ENCODE measurements around the gene HAPLN2.

HAPLN2 gene

DNA sequence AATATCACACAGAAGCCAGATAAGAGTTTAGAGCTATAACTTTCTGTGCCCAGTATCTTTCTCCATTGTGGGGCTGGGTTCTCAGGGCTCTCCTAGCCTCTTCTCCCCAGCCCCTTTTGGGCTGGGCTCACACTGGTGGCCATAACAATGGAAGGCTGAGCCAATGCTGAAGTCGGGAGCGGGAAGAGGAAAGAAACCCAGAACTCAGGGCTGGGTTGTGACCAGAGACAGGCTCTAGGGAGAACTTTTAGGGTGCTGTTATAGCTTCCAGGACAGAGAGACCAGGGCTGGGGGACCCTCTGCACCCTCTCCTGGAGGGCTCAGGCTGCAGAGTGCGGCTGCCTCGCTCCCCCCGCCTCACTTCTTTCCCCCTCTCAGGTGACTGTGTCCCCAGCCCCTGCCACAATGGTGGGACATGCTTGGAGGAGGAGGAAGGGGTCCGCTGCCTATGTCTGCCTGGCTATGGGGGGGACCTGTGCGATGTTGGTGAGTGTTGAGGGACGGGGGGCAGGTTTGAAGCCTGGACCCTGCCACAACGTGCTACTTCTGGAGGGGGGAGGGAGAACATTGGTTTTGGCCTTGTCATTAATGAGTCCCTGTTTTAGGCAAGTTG lies 36.8 kb downstream of the HAPLN2 start:
- H3K4me1 ChIP-seq (ENCODE audit: insufficient read depth, poor library complexity, severe bottlenecking) = peaks cover 7% of the 10 kb centered on the region
- DNase-seq (ENCODE audit: low spot score) = no peak
- no peaks in the 10 kb centered on the region for H3K9me3 ChIP-seq (ENCODE audit: severe bottlenecking)
- TF ChIP-seq, protein P1, sequence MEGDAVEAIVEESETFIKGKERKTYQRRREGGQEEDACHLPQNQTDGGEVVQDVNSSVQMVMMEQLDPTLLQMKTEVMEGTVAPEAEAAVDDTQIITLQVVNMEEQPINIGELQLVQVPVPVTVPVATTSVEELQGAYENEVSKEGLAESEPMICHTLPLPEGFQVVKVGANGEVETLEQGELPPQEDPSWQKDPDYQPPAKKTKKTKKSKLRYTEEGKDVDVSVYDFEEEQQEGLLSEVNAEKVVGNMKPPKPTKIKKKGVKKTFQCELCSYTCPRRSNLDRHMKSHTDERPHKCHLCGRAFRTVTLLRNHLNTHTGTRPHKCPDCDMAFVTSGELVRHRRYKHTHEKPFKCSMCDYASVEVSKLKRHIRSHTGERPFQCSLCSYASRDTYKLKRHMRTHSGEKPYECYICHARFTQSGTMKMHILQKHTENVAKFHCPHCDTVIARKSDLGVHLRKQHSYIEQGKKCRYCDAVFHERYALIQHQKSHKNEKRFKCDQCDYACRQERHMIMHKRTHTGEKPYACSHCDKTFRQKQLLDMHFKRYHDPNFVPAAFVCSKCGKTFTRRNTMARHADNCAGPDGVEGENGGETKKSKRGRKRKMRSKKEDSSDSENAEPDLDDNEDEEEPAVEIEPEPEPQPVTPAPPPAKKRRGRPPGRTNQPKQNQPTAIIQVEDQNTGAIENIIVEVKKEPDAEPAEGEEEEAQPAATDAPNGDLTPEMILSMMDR (IDR thresholded peaks at IDR 0.05; ENCODE audit: poor library complexity, severe bottlenecking) = no peak
- peaks cover 17% of the 10 kb centered on the region for H3K27me3 ChIP-seq (ENCODE audit: insufficient read depth, poor library complexity, severe bottlenecking)
- no peaks in the 10 kb centered on the region for H3K36me3 ChIP-seq (ENCODE audit: low read depth)
- H3K27ac ChIP-seq (ENCODE audit: poor library complexity, severe bottlenecking) = no peak overlapping the region
- H3K4me3 ChIP-seq (ENCODE audit: severe bottlenecking) = no peak overlapping the region
- no peak for ATAC-seq (ENCODE audit: low read depth)

DNA sequence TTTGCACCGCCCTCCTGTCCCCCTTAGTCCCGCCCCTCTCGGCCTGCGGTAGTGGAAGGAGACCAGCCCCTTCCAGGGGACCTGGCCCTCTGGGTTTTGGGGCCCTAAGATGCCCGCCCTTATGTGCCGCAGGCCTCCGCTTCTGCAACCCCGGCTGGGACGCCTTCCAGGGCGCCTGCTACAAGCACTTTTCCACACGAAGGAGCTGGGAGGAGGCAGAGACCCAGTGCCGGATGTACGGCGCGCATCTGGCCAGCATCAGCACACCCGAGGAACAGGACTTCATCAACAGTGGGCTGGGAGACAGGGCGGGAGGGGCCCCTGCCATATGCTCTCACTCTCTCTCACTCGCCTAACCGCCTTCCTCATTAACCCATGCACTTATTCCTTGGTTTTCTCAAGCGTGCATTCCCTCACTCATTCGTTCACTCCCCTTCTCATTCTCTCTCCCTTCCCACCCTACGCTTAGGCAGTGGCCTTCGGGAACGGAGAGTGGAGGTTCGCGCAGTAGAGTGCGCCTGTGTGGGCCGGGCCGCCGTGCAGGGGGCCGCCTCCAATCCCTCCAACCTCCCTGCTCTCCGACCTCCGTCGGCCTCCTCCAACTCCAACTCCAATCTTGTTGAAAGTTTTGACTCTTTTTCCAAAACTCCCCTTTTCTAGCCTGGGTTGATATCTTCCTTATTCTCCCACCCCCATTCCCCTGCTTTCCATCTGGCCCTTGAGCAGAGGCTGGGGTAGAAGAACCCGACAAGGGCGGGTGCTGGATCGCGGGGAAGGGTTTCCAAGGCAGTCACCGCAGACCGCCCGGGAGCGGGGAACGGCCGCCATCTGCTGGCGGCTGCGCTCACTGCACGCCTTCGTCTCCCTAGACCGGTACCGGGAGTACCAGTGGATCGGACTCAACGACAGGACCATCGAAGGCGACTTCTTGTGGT lies 37.9 kb downstream of the HAPLN2 start:
- no peaks in the 10 kb centered on the region for H3K9me3 ChIP-seq (ENCODE audit: severe bottlenecking)
- no peaks in the 10 kb centered on the region for H3K36me3 ChIP-seq (ENCODE audit: low read depth)
- peaks cover 17% of the 10 kb centered on the region for H3K27me3 ChIP-seq (ENCODE audit: insufficient read depth, poor library complexity, severe bottlenecking)
- ATAC-seq (ENCODE audit: low read depth) (peak; percentile 39), DNase-seq (ENCODE audit: low spot score) (no peak)
- no peak overlapping the region for H3K27ac ChIP-seq (ENCODE audit: poor library complexity, severe bottlenecking)
- TF ChIP-seq, protein P1 (IDR thresholded peaks at IDR 0.05; ENCODE audit: poor library complexity, severe bottlenecking) = peak; percentile 95
- H3K4me3 ChIP-seq (ENCODE audit: severe bottlenecking) = no peak overlapping the region
- peaks cover 14% of the 10 kb centered on the region for H3K4me1 ChIP-seq (ENCODE audit: insufficient read depth, poor library complexity, severe bottlenecking)

DNA sequence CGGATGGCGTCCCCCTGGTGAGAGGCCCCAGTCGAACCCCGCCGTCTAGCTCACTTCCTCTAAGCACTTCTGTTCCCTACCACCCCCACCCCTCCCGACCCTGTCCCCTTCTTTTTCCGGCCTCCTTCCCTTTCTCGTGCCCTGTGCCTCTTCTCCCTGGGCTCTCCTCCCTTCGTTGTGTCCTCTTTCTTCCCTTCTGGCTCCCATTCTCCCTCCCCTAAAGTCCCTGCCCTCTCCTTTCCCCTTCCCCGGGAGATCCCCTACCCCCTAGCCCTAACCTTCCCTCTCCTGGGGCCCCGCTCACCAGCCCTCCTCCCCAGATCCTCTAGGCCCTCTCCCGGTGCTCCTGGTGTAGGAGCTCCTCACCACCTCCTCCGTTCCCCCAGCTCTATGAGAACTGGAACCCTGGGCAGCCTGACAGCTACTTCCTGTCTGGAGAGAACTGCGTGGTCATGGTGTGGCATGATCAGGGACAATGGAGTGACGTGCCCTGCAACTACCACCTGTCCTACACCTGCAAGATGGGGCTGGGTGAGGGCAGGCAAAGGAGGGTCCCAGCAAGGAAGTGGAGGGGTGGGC lies 38.6 kb downstream of the HAPLN2 start:
- peaks cover 16% of the 10 kb centered on the region for H3K4me1 ChIP-seq (ENCODE audit: insufficient read depth, poor library complexity, severe bottlenecking)
- ATAC-seq (ENCODE audit: low read depth) = no peak
- H3K27me3 ChIP-seq (ENCODE audit: insufficient read depth, poor library complexity, severe bottlenecking) = peaks cover 17% of the 10 kb centered on the region
- DNase-seq (ENCODE audit: low spot score) = no peak
- no peak overlapping the region for H3K27ac ChIP-seq (ENCODE audit: poor library complexity, severe bottlenecking)
- H3K9me3 ChIP-seq (ENCODE audit: severe bottlenecking) = no peaks in the 10 kb centered on the region
- H3K36me3 ChIP-seq (ENCODE audit: low read depth) = no peaks in the 10 kb centered on the region
- no peak overlapping the region for H3K4me3 ChIP-seq (ENCODE audit: severe bottlenecking)
- TF ChIP-seq, protein P1 (IDR thresholded peaks at IDR 0.05; ENCODE audit: poor library complexity, severe bottlenecking) = peak; percentile 73

DNA sequence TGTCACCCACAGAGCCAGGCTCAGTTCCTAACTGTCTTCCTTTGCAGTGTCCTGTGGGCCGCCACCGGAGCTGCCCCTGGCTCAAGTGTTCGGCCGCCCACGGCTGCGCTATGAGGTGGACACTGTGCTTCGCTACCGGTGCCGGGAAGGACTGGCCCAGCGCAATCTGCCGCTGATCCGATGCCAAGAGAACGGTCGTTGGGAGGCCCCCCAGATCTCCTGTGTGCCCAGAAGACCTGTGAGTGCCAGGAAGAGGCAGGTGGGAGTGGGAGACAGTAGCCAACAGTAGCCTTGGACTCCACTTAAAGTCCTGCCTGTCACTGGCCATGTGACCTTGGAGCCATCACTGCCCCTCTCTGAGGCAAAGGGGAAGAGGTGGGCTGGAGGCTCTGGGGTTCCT lies 39.3 kb downstream of the HAPLN2 start:
- no peak for ATAC-seq (ENCODE audit: low read depth)

More for the DNA sequence above, 39.3 kb downstream of the HAPLN2 start:
- peaks cover 17% of the 10 kb centered on the region for H3K27me3 ChIP-seq (ENCODE audit: insufficient read depth, poor library complexity, severe bottlenecking)
- peaks cover 16% of the 10 kb centered on the region for H3K4me1 ChIP-seq (ENCODE audit: insufficient read depth, poor library complexity, severe bottlenecking)
- H3K36me3 ChIP-seq (ENCODE audit: low read depth) = no peaks in the 10 kb centered on the region
- TF ChIP-seq, protein P1 (IDR thresholded peaks at IDR 0.05; ENCODE audit: poor library complexity, severe bottlenecking) = no peak
- DNase-seq (ENCODE audit: low spot score) = no peak
- no peaks in the 10 kb centered on the region for H3K9me3 ChIP-seq (ENCODE audit: severe bottlenecking)
- no peak overlapping the region for H3K4me3 ChIP-seq (ENCODE audit: severe bottlenecking)
- H3K27ac ChIP-seq (ENCODE audit: poor library complexity, severe bottlenecking) = no peak overlapping the region
